Aorta (tissue), 5 donors: ENCODE data around the gene CD27. TPM values are rescaled to one million over a fixed set of nuclear protein-coding genes. Genes with fewer than 3 reads are reported as not detected.
A peak's percentile ranks its signal among the peaks of the same experiment; 100 is the strongest.
"Not testable (repeated sequence)": the region's sequence is repeated elsewhere in the genome, so short reads cannot be mapped to it uniquely, and the experiment has no call there.

Source experiments
- ATAC-seq: fragments of 200-7000 bp; cut with Tn5 transposase; one replicate; pipeline ENCODE4 v1.9.1; 2022; ENCODE audit warnings: moderate library complexity; ENCODE audit not compliant: low FRiP score
- DNase-seq, 2 donors: peaks; one replicate each; pipeline ENCODE4 v3.0.0-alpha.2; 2020
- H3K27ac ChIP-seq, 2 donors: one replicate each; pipeline ENCODE4 v1.5.1; 2013; ENCODE audit warnings: low read length in 2 of 2, mild to moderate bottlenecking in 2 of 2, moderate library complexity in 2 of 2, control low read depth in 1 of 2, inconsistent platforms in 1 of 2, low read depth in 1 of 2
- H3K27me3 ChIP-seq, 2 donors: one replicate each; pipeline ENCODE4 v1.6.1; 2013; ENCODE audit warnings: control low read depth in 1 of 2, low read length in 1 of 2, mild to moderate bottlenecking in 1 of 2, moderate library complexity in 1 of 2; ENCODE audit not compliant: insufficient read depth in 2 of 2, control insufficient read depth in 1 of 2
- H3K36me3 ChIP-seq, 2 donors: one replicate each; pipeline ENCODE4 v1.6.1; 2013; ENCODE audit warnings: control low read depth in 1 of 2, low read length in 1 of 2, mild to moderate bottlenecking in 1 of 2; ENCODE audit not compliant: insufficient read depth in 2 of 2, control insufficient read depth in 1 of 2
- H3K4me1 ChIP-seq, 2 donors: one replicate each; pipeline ENCODE4 v1.6.1; 2013; ENCODE audit warnings: low read length in 2 of 2, control low read depth in 1 of 2, mild to moderate bottlenecking in 1 of 2, moderate library complexity in 1 of 2; ENCODE audit not compliant: insufficient read depth in 2 of 2, control insufficient read depth in 1 of 2
- H3K4me3 ChIP-seq, 2 donors: one replicate each; pipeline ENCODE4 v1.5.1; 2013; ENCODE audit warnings: low read length in 2 of 2, control low read depth in 1 of 2, mild to moderate bottlenecking in 1 of 2
- H3K9me3 ChIP-seq: one replicate; pipeline ENCODE4 v1.6.1; 2013; ENCODE audit warnings: mild to moderate bottlenecking, low read length; ENCODE audit not compliant: control insufficient read depth
- WGBS, 2 donors: extraction: QIAGEN DNeasy Blood & Tissue Kit; methylation state at CpG; one replicate each; pipeline ENCODE4 v1.1.7; 2013; 5-methylcytosine and 5-hydroxymethylcytosine counted together
- intact Hi-C, 2 donors: fragments of 100-400 bp; cut with DNase I; formaldehyde crosslinking; loops; one replicate each; pipeline versions ENCODE4 v1.14.2 to v1.15.0; 2022
- polyA plus RNA-seq, 2 donors: library from polyadenylated mRNA; stranded (reverse); fragments of 200-250 nt; gene quantifications; one replicate each; pipeline ENCODE4 v1.2.3, GENCODE V29; 2013
- total RNA-seq, 2 donors: library from RNA; stranded (reverse); fragmentation: NEBNext Ultra II Directional; extraction: Animal tissue kit (Norgen Biotek cat#: 25700); gene quantifications; one replicate each; pipeline ENCODE4 v1.2.1, GENCODE V29; 2021
- donor health status: healthy with polysubstance abuse.
- donor health status: Bipolar disorder and iron deficiency.
- donor health status: DM: no; HTN: no; CAD: no.
- donor health status: DM: no; HTN: no; CAD: no.
- donor health status: DM: yes; HTN: yes; CAD: no.

The CD27 gene
- total and polyA plus RNA-seq, 4 donors, result 0.51 to 1.2 (median 1.1) TPM

GRCh38 chr12:6464531-6464930, 19.8 kb downstream of the CD27 start:
- DNase-seq (peak in 1 of 2 donors; percentile 69), ATAC-seq (no peak)
- Histone ChIP-seq H3K27me3 (no peaks in the 10 kb centered on the region), H3K4me1 (peaks cover 2 to 3% of the 10 kb centered on the region in 2 donors), H3K36me3 (peaks cover 0 to 7% of the 10 kb centered on the region in 2 donors), H3K9me3 (no peaks in the 10 kb centered on the region), H3K27ac (no peak overlapping the region), H3K4me3 (no peak overlapping the region)
- WGBS, 2 donors, result 86 to 87% methylated on average over 8 of the region's 8 CpGs
- intact Hi-C loops, result loop anchor here in 1 of 2 donors (2.0 kb wide), 1 partner anchor 42 kb away; no protein-coding TSS in a partner anchor

GRCh38 chr12:6465467-6466183, 20.9 kb downstream of the CD27 start:
- Histone ChIP-seq H3K27ac (no peak overlapping the region), H3K9me3 (no peaks in the 10 kb centered on the region), H3K4me1 (peaks cover 2 to 3% of the 10 kb centered on the region in 2 donors), H3K36me3 (peaks cover 0 to 6% of the 10 kb centered on the region in 2 donors), H3K4me3 (no peak overlapping the region), H3K27me3 (no peaks in the 10 kb centered on the region)
- intact Hi-C loops, result loop anchor here (1.0 to 5.0 kb wide), 3 partner anchors 42 to 138 kb away; no protein-coding TSS in a partner anchor
- no peak for DNase-seq
- 35% methylated on average over 6 of the region's 6 CpGs for WGBS, 2 donors
- ATAC-seq, result peak; percentile 69

GRCh38 chr12:6466184-6466573, 21.4 kb downstream of the CD27 start:
- Histone ChIP-seq H3K36me3 (peaks cover 0 to 5% of the 10 kb centered on the region in 2 donors), H3K9me3 (no peaks in the 10 kb centered on the region), H3K27ac (no peak overlapping the region), H3K27me3 (no peaks in the 10 kb centered on the region), H3K4me1 (peaks cover 2 to 3% of the 10 kb centered on the region in 2 donors), H3K4me3 (no peak overlapping the region)
- no peak for ATAC-seq
- DNase-seq, result no peak
- 85 to 92% methylated on average over 5 of the region's 5 CpGs for WGBS, 2 donors
- intact Hi-C loops, result loop anchor here (5.0 kb wide), 1 partner anchor 139 kb away; no protein-coding TSS in a partner anchor

DNA sequence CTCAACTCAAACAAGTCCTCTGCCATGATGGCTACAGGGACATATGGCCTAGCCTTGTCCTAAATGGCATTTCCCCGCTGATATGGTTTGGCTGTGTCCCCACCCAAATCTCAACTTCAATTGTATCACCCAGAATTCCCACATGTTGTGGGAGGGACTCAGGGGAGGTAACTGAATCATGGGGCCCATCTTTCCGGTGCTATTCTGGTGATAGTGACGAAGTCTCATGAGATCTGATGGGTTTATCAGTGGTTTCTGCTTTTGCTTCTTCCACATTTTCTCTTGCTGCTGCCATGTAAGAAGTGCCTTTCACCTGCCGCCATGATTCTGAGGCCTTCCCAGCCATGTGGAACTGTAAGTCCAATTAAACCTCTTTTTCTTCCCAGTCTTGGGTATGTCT, 22.0 kb downstream of the CD27 start:
- not testable (repeated sequence) for H3K9me3 ChIP-seq, H3K4me1 ChIP-seq, H3K27ac ChIP-seq, ATAC-seq, H3K27me3 ChIP-seq, H3K36me3 ChIP-seq, DNase-seq, H3K4me3 ChIP-seq
- 92 to 96% methylated on average over 4 of the region's 4 CpGs for WGBS, 2 donors
- intact Hi-C loops, result loop anchor here (5.0 kb wide), 1 partner anchor 139 kb away; no protein-coding TSS in a partner anchor

- WGBS, 2 donors, result 92 to 95% methylated on average over 9 of the region's 9 CpGs
- H3K9me3 ChIP-seq, H3K27me3 ChIP-seq, H3K36me3 ChIP-seq, H3K4me3 ChIP-seq, H3K4me1 ChIP-seq, ATAC-seq, H3K27ac ChIP-seq: not testable (repeated sequence)
- intact Hi-C loops, result loop anchor here (5.0 kb wide), 1 partner anchor 140 kb away; no protein-coding TSS in a partner anchor
- peak in 1 of 2 donors; percentile 51 for DNase-seq
Observed at GRCh38 chr12:6467571-6468282, 23.0 kb downstream of the CD27 start.

DNA sequence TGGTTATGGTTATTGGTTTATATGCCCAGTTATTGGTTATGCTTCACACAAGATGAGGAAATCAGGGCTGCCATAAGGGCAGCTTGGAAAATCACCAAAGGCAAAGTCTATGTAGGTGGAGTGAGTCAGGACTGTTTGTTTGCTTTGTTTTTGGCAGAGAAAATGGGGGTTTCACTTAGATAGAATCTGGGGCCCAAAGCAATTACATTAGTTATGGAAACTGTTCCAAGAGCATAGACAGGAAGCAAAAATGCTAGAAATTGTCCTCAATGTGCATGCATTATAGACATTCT, 23.5 kb downstream of the CD27 start:
- no peak for DNase-seq
- Histone ChIP-seq H3K27ac (no peak overlapping the region), H3K27me3 (no peaks in the 10 kb centered on the region), H3K9me3 (no peaks in the 10 kb centered on the region), H3K36me3 (peaks cover 0 to 3% of the 10 kb centered on the region in 2 donors), H3K4me1 (peaks cover 2 to 3% of the 10 kb centered on the region in 2 donors), H3K4me3 (no peak overlapping the region)
- intact Hi-C loops, result loop anchor here (5.0 kb wide), 1 partner anchor 141 kb away; no protein-coding TSS in a partner anchor
- ATAC-seq, result no peak

GRCh38 chr12:6469092-6469491, 24.3 kb downstream of the CD27 start:
- H3K36me3 ChIP-seq, result peaks cover 0 to 3% of the 10 kb centered on the region in 2 donors
- WGBS, 2 donors, result 67 to 74% methylated on average over 6 of the region's 6 CpGs
- no peaks in the 10 kb centered on the region for H3K27me3 ChIP-seq
- H3K27ac ChIP-seq, result no peak overlapping the region
- no peak overlapping the region for H3K4me3 ChIP-seq
- peaks cover 2 to 3% of the 10 kb centered on the region in 2 donors for H3K4me1 ChIP-seq
- ATAC-seq (no peak), DNase-seq (peak in 1 of 2 donors; percentile 33)
- H3K9me3 ChIP-seq, result no peaks in the 10 kb centered on the region
- intact Hi-C loops, result loop anchor here (5.0 kb wide), 1 partner anchor 142 kb away; no protein-coding TSS in a partner anchor

- DNase-seq (peak in 1 of 2 donors; percentile 77), ATAC-seq (no peak)
- Histone ChIP-seq H3K36me3 (peaks cover 0 to 3% of the 10 kb centered on the region in 2 donors), H3K9me3 (no peaks in the 10 kb centered on the region), H3K4me1 (peaks cover 2 to 3% of the 10 kb centered on the region in 2 donors), H3K27me3 (no peaks in the 10 kb centered on the region), H3K27ac (peak overlapping the region in 1 of 2 donors; percentile 45), H3K4me3 (peak overlapping the region; percentile 32 to 47)
- intact Hi-C loops, result loop anchor here (1.0 to 5.0 kb wide), 3 partner anchors 65 to 142 kb away; partner anchors contain the start of gene GAPDH (in 2 of the 2)
- 5 to 7% methylated on average over 16 of the region's 16 CpGs for WGBS, 2 donors
Observed at GRCh38 chr12:6469609-6470374, 25.0 kb downstream of the CD27 start.
